ENCODE results near the gene FAM20A.
A peak's percentile ranks its signal among the peaks of the same experiment; 100 is the strongest.
"Not testable (repeated sequence)": the region's sequence is repeated elsewhere in the genome, so short reads cannot be mapped to it uniquely, and the experiment has no call there.

The FAM20A gene

DNA sequence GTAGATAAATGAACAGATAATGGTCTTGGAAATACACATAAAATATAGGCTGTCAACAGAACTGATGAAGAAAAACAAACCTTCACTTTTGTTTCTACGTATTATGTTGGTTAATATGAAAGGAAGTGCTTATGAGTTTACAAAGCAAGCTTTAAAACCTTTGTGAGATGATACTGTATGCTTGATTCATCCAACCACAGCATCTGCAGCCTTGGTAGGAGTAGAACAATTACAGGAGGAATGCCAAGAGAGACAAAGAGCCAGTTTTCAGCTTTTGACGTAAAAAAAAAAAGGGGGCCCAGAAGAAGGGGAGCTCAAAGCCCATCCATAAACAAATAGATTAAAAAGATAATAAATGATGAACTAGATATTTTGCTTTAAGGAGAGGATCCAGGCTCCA is 13.3 kb downstream of the FAM20A start:
- Histone ChIP-seq H3K4ac (ENCODE audit: low read depth, low read length) (no peak overlapping the region), H4K8ac (ENCODE audit: low read depth, low read length) (no peak overlapping the region), H2BK5ac (ENCODE audit: low read length) (no peak overlapping the region), H2AK5ac (ENCODE audit: low read length) (no peak overlapping the region), H3K79me2 (ENCODE audit: control insufficient read depth, insufficient read depth, low read length) (peaks cover 2% of the 10 kb centered on the region), H2BK15ac (replicated peaks; ENCODE audit: low read depth) (no peak overlapping the region), H3K36me3 (ENCODE audit: control insufficient read depth, insufficient read depth, low read length) (peaks cover 2% of the 10 kb centered on the region), H3K4me1 (ENCODE audit: control insufficient read depth, low read depth, low read length) (no peaks in the 10 kb centered on the region), H3K4me3 (ENCODE audit: low read length) (no peak overlapping the region), H2BK120ac (ENCODE audit: low read depth, low read length) (no peak overlapping the region), H3K9ac (ENCODE audit: low read length) (no peak overlapping the region), H3K18ac (ENCODE audit: low read length) (no peak overlapping the region), H3K79me1 (ENCODE audit: low read length) (peaks cover 9% of the 10 kb centered on the region), H3K27me3 (ENCODE audit: insufficient read depth, low read length, poor library complexity) (no peaks in the 10 kb centered on the region), H4K5ac (ENCODE audit: low read length) (no peak overlapping the region), H3K27ac (ENCODE audit: low read depth, low read length) (no peak overlapping the region), H3K4me2 (ENCODE audit: low read length) (no peak overlapping the region), H3K56ac (ENCODE audit: low read length) (no peak overlapping the region), H3K23ac (ENCODE audit: low read length) (no peak overlapping the region)
- DNase-seq = no peak
- WGBS (ENCODE audit: extremely low coverage, insufficient coverage, low lambda C conversion rate) = no CpG with 5 or more reads among the region's 2 CpGs

DNA sequence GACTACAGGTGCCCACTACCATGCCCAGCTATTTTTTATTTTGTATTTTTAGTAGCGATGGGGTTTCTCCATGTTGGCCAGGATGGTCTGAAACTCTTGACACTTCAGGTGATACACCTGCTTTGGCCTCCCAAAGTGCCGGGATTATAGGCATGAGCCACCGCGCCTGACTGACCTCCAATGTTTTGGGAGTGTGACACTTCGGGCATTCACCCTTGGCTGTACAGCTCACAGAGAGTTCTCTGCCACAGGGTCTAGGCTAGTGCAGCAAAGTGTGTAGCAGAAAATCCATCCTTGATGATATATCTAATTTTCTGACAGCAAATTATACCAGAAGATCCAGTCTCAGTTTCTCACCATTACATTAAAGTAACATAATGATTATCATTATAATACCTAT is 14.1 kb downstream of the FAM20A start:
- no CpG with 5 or more reads among the region's 5 CpGs for WGBS (ENCODE audit: extremely low coverage, insufficient coverage, low lambda C conversion rate)
- Histone ChIP-seq H3K79me1 (ENCODE audit: low read length) (peaks cover 8% of the 10 kb centered on the region), H2AK5ac (ENCODE audit: low read length) (no peak overlapping the region), H3K4me3 (ENCODE audit: low read length) (no peak overlapping the region), H3K4ac (ENCODE audit: low read depth, low read length) (no peak overlapping the region), H4K5ac (ENCODE audit: low read length) (no peak overlapping the region), H3K56ac (ENCODE audit: low read length) (no peak overlapping the region), H2BK120ac (ENCODE audit: low read depth, low read length) (no peak overlapping the region), H3K23ac (ENCODE audit: low read length) (no peak overlapping the region), H2BK5ac (ENCODE audit: low read length) (no peak overlapping the region), H3K18ac (ENCODE audit: low read length) (no peak overlapping the region), H3K27me3 (ENCODE audit: insufficient read depth, low read length, poor library complexity) (no peaks in the 10 kb centered on the region), H3K36me3 (ENCODE audit: control insufficient read depth, insufficient read depth, low read length) (peaks cover 2% of the 10 kb centered on the region), H3K79me2 (ENCODE audit: control insufficient read depth, insufficient read depth, low read length) (peaks cover 2% of the 10 kb centered on the region), H3K9ac (ENCODE audit: low read length) (no peak overlapping the region), H3K27ac (ENCODE audit: low read depth, low read length) (no peak overlapping the region), H4K8ac (ENCODE audit: low read depth, low read length) (no peak overlapping the region), H2BK15ac (replicated peaks; ENCODE audit: low read depth) (no peak overlapping the region), H3K4me1 (ENCODE audit: control insufficient read depth, low read depth, low read length) (no peaks in the 10 kb centered on the region), H3K4me2 (ENCODE audit: low read length) (no peak overlapping the region)
- no peak for DNase-seq

DNA sequence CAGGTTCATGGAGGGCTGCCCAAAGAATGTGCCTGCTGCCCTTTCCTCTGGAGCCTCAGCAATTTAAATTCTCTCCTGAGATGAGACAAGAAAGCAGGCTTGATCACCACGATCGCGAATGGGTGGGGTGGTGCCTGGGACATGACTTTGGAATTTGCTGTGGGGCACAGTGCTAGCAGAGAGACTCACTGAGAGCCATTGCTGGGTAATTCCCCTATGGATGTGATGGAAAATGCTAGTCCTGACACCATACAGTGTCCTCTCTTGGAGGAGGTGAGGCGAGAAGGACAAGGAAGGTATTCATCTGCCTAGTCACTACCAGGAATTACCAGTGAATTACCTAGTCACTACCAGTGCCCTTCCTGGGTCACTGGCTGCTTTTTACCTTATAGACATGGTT is 15.5 kb downstream of the FAM20A start:
- Histone ChIP-seq H3K4me3 (ENCODE audit: low read length) (no peak overlapping the region), H3K4me1 (ENCODE audit: control insufficient read depth, low read depth, low read length) (no peaks in the 10 kb centered on the region), H3K4ac (ENCODE audit: low read depth, low read length) (no peak overlapping the region), H4K8ac (ENCODE audit: low read depth, low read length) (no peak overlapping the region), H3K9ac (ENCODE audit: low read length) (no peak overlapping the region), H3K18ac (ENCODE audit: low read length) (no peak overlapping the region), H3K36me3 (ENCODE audit: control insufficient read depth, insufficient read depth, low read length) (peaks cover 2% of the 10 kb centered on the region), H2BK120ac (ENCODE audit: low read depth, low read length) (no peak overlapping the region), H2BK15ac (replicated peaks; ENCODE audit: low read depth) (no peak overlapping the region), H3K27ac (ENCODE audit: low read depth, low read length) (no peak overlapping the region), H3K79me1 (ENCODE audit: low read length) (peaks cover 5% of the 10 kb centered on the region), H3K56ac (ENCODE audit: low read length) (no peak overlapping the region), H2AK5ac (ENCODE audit: low read length) (no peak overlapping the region), H2BK5ac (ENCODE audit: low read length) (no peak overlapping the region), H3K27me3 (ENCODE audit: insufficient read depth, low read length, poor library complexity) (no peaks in the 10 kb centered on the region), H3K4me2 (ENCODE audit: low read length) (no peak overlapping the region), H3K23ac (ENCODE audit: low read length) (no peak overlapping the region), H4K5ac (ENCODE audit: low read length) (no peak overlapping the region), H3K79me2 (ENCODE audit: control insufficient read depth, insufficient read depth, low read length) (peaks cover 2% of the 10 kb centered on the region)
- DNase-seq = peak; percentile 48
- no CpG with 5 or more reads among the region's 4 CpGs for WGBS (ENCODE audit: extremely low coverage, insufficient coverage, low lambda C conversion rate)

DNA sequence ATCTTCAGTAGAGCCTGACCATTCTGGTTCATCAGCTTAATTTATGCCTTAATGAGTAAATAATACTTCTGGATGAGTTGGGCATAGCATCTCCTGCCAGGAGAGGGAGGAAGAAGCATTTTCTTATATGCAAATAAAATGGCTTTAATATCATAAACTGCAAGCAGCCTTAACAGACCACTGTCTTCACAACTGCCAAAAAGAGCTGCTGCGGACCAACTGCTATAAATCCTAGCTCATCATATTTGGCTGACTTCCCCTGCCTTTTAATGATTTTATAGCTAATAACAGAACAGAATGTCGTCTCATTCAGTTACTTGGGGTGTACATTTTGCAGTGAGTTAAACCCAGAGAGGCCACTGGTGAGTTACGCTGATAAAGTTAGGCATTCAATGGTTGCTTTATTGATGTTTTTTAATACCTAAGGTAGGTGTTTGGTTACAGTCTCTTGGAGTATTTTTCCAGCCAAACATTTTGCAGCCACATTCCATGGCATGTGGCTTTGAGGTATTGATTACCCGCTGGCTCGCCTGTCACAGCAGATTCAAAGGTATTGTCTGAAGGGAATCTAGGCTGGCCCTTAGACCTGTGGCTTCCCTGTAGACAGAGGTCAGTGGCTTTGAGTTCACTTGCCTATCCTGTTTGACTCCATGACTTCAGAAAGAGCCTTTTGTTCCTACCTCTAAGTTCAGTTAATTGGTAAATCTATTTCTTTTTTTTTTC is 16.4 kb downstream of the FAM20A start:
- Histone ChIP-seq H4K5ac (ENCODE audit: low read length) (no peak overlapping the region), H3K56ac (ENCODE audit: low read length) (no peak overlapping the region), H3K4me1 (ENCODE audit: control insufficient read depth, low read depth, low read length) (no peaks in the 10 kb centered on the region), H3K9ac (ENCODE audit: low read length) (no peak overlapping the region), H3K23ac (ENCODE audit: low read length) (no peak overlapping the region), H3K4ac (ENCODE audit: low read depth, low read length) (no peak overlapping the region), H2BK5ac (ENCODE audit: low read length) (no peak overlapping the region), H4K8ac (ENCODE audit: low read depth, low read length) (no peak overlapping the region), H3K79me1 (ENCODE audit: low read length) (peaks cover 5% of the 10 kb centered on the region), H2BK15ac (replicated peaks; ENCODE audit: low read depth) (no peak overlapping the region), H3K27ac (ENCODE audit: low read depth, low read length) (no peak overlapping the region), H3K4me2 (ENCODE audit: low read length) (no peak overlapping the region), H3K4me3 (ENCODE audit: low read length) (no peak overlapping the region), H3K79me2 (ENCODE audit: control insufficient read depth, insufficient read depth, low read length) (peaks cover 2% of the 10 kb centered on the region), H3K36me3 (ENCODE audit: control insufficient read depth, insufficient read depth, low read length) (peaks cover 2% of the 10 kb centered on the region), H2AK5ac (ENCODE audit: low read length) (no peak overlapping the region), H3K18ac (ENCODE audit: low read length) (no peak overlapping the region), H3K27me3 (ENCODE audit: insufficient read depth, low read length, poor library complexity) (no peaks in the 10 kb centered on the region), H2BK120ac (ENCODE audit: low read depth, low read length) (no peak overlapping the region)
- no CpG with 5 or more reads among the region's 5 CpGs for WGBS (ENCODE audit: extremely low coverage, insufficient coverage, low lambda C conversion rate)
- DNase-seq = no peak

DNA sequence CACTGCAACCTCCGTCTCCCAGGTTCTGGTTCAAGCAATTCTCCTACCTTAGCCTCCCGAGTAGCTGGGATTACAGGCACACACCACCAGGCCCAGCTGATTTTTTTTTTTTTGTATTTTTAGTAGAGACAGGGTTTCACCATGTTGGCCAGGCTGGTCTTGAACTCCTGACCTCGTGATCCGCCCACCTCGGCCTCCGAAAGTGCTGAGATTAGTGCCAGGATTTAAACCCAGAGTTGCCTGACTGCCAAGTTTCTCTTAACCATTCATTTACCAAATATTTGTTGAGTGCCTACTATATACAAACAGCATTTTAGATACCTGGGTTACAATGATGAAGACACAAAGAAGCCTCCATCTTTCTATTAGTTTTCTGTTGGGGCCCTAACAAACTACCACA is 18.3 kb downstream of the FAM20A start:
- H3K27me3 ChIP-seq (ENCODE audit: insufficient read depth, low read length, poor library complexity); H3K27ac ChIP-seq (ENCODE audit: low read depth, low read length); H3K18ac ChIP-seq (ENCODE audit: low read length); H3K4ac ChIP-seq (ENCODE audit: low read depth, low read length); H2BK120ac ChIP-seq (ENCODE audit: low read depth, low read length); H4K8ac ChIP-seq (ENCODE audit: low read depth, low read length); H3K23ac ChIP-seq (ENCODE audit: low read length); H2BK5ac ChIP-seq (ENCODE audit: low read length); H3K79me2 ChIP-seq (ENCODE audit: control insufficient read depth, insufficient read depth, low read length); H2BK15ac ChIP-seq (replicated peaks; ENCODE audit: low read depth); H3K4me2 ChIP-seq (ENCODE audit: low read length); H3K56ac ChIP-seq (ENCODE audit: low read length); H3K36me3 ChIP-seq (ENCODE audit: control insufficient read depth, insufficient read depth, low read length); H3K9ac ChIP-seq (ENCODE audit: low read length); DNase-seq; H3K4me1 ChIP-seq (ENCODE audit: control insufficient read depth, low read depth, low read length); H2AK5ac ChIP-seq (ENCODE audit: low read length); H3K4me3 ChIP-seq (ENCODE audit: low read length); H4K5ac ChIP-seq (ENCODE audit: low read length); H3K79me1 ChIP-seq (ENCODE audit: low read length): not testable (repeated sequence)
- WGBS (ENCODE audit: extremely low coverage, insufficient coverage, low lambda C conversion rate) = no CpG with 5 or more reads among the region's 6 CpGs
